CD4-positive, alpha-beta T cell treated with Interleukin-6 for 4 hours (primary cell): ENCODE measurements around the gene FKBP5.
A peak's percentile ranks its signal among the peaks of the same experiment; 100 is the strongest.
"Not testable (repeated sequence)": the region's sequence is repeated elsewhere in the genome, so short reads cannot be mapped to it uniquely, and the experiment has no call there.

Experiments used
- DNase-seq: peaks from one replicate; pipeline ENCODE4 v3.0.0-alpha.2; 2020; ENCODE audit warnings: mixed read lengths

Gene FKBP5

GRCh38 chr6:35607517-35608233, 81.0 kb downstream of the FKBP5 start:
- no peak for DNase-seq

- no peak for DNase-seq
Measured at GRCh38 chr6:35605600-35605999, 83.1 kb downstream of the FKBP5 start.

- DNase-seq, result no peak
Measured at GRCh38 chr6:35603326-35604202, 85.2 kb downstream of the FKBP5 start.

GRCh38 chr6:35602133-35602946, 86.4 kb downstream of the FKBP5 start:
- no peak for DNase-seq

- peak; percentile 77 for DNase-seq
Measured at GRCh38 chr6:35601331-35602132, 87.2 kb downstream of the FKBP5 start.

- no peak for DNase-seq
Measured at GRCh38 chr6:35600659-35601125, 88.0 kb downstream of the FKBP5 start.

GRCh38 chr6:35599761-35600658, 88.7 kb downstream of the FKBP5 start:
- peak; percentile 35 for DNase-seq

GRCh38 chr6:35598621-35599020, 90.1 kb downstream of the FKBP5 start:
- not testable (repeated sequence) for DNase-seq

GRCh38 chr6:35596448-35597442, 92.0 kb downstream of the FKBP5 start:
- DNase-seq, result no peak

- DNase-seq, result peak; percentile 29
Measured at GRCh38 chr6:35594503-35595186, 94.1 kb downstream of the FKBP5 start.

- DNase-seq, result no peak
Measured at GRCh38 chr6:35592178-35592577, 96.5 kb downstream of the FKBP5 start.

GRCh38 chr6:35590622-35591066, 98.1 kb downstream of the FKBP5 start:
- no peak for DNase-seq

- DNase-seq, result no peak
Measured at GRCh38 chr6:35589904-35590303, 98.8 kb downstream of the FKBP5 start.

- no peak for DNase-seq
Measured at GRCh38 chr6:35589201-35589739, 99.4 kb downstream of the FKBP5 start.

- no peak for DNase-seq
Measured at GRCh38 chr6:35587167-35587566, 101.5 kb downstream of the FKBP5 start.

- DNase-seq, result no peak
Measured at GRCh38 chr6:35586542-35586941, 102.2 kb downstream of the FKBP5 start.

GRCh38 chr6:35585658-35586057, 103.1 kb downstream of the FKBP5 start:
- no peak for DNase-seq

- peak; percentile 85 for DNase-seq
Measured at GRCh38 chr6:35583893-35584688, 104.6 kb downstream of the FKBP5 start.
